MM.1S (cell line): ENCODE results near the gene MTMR2.

Experiments used
- EZH2 ChIP-seq: fragments of 300-600 bp; sonication (generic); optimal IDR thresholded peaks from 2 replicates; pipeline ENCODE3; 2017; ENCODE audit warnings: low read depth, mild to moderate bottlenecking, antibody characterized with exemption, low read length, mixed read lengths
- EZH2phosphoT487 ChIP-seq: fragments of 300-600 bp; sonication (generic); IDR thresholded peaks from 2 replicates; pipeline ENCODE4 v1.6.1; 2018; ENCODE audit warnings: antibody characterized with exemption, low read length
- TF ChIP-seq, protein P1 (sequence below): fragments of 300-600 bp; sonication (generic); IDR thresholded peaks from 2 replicates; pipeline ENCODE4 v1.5.1; 2016; ENCODE audit warnings: antibody characterized with exemption, low read length, mixed read lengths

DNA sequence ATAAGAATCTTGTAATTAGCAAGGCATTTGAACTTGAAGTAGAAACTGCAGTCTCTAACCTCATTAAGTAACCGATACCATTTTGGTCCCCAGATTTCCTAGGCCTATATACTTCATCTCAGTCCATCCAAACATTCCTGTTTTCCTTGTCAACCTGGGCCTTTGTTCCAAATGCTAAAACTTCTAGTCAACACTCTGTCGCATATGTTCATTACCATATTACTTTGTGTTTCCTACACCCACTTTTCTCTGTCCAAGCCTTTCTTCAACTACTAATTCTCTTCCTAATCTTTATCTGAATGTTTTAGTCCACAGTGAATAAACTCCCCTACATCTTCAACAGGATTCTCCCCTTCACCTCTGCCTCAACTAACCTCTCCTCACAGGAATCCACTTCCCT is 31.4 kb downstream of the MTMR2 start:
- no peak for TF ChIP-seq EZH2
- TF ChIP-seq, protein P1, sequence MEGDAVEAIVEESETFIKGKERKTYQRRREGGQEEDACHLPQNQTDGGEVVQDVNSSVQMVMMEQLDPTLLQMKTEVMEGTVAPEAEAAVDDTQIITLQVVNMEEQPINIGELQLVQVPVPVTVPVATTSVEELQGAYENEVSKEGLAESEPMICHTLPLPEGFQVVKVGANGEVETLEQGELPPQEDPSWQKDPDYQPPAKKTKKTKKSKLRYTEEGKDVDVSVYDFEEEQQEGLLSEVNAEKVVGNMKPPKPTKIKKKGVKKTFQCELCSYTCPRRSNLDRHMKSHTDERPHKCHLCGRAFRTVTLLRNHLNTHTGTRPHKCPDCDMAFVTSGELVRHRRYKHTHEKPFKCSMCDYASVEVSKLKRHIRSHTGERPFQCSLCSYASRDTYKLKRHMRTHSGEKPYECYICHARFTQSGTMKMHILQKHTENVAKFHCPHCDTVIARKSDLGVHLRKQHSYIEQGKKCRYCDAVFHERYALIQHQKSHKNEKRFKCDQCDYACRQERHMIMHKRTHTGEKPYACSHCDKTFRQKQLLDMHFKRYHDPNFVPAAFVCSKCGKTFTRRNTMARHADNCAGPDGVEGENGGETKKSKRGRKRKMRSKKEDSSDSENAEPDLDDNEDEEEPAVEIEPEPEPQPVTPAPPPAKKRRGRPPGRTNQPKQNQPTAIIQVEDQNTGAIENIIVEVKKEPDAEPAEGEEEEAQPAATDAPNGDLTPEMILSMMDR, result no peak
- no peak for TF ChIP-seq EZH2phosphoT487
